SK-N-MC (cell line): ENCODE data around the gene BTG1.

Experiments used
- EZH2 ChIP-seq: fragments of 200-600 bp; sonication (generic); IDR thresholded peaks from one replicate; pipeline ENCODE4 v1.6.1; 2017; ENCODE audit warnings: antibody characterized with exemption
- FOXP2 ChIP-seq: optimal IDR thresholded peaks from 2 replicates; pipeline ENCODE3; 2011; ENCODE audit warnings: mild to moderate bottlenecking, moderate library complexity; ENCODE audit not compliant: insufficient read depth; ENCODE audit errors: extremely low read length, control extremely low read depth
- POLR2AphosphoS5 ChIP-seq: IDR thresholded peaks from 2 replicates; pipeline ENCODE4 v1.6.1; 2012; ENCODE audit warnings: mild to moderate bottlenecking, low read depth, low read length, borderline replicate concordance

- TF ChIP-seq POLR2AphosphoS5: no peak
- TF ChIP-seq EZH2: no peak
- TF ChIP-seq FOXP2: no peak
Measured at GRCh38 chr12:92130999-92131398, 14.6 kb downstream of the BTG1 start.
